Measurements from ENCODE around the gene RALGPS2.
"Not testable (repeated sequence)": the region's sequence is repeated elsewhere in the genome, so short reads cannot be mapped to it uniquely, and the experiment has no call there.

Gene RALGPS2

DNA sequence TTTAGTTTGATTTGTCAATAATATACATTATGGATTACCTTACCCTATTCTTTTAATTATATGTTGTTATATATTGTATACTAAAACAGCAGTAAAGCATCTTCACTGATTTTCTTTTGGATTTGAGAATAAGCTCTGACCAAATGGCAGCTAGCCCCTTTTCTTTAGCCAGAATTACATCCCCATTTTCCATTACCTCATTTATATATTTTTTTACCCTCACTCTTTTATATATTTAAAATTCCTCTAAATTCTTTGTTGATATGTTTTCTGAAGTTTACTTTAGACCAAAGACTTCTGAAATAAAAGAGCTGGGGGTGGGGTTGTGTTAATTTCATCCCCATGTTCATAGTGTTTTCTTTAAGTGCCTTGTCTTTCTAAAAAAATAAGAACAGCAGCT lies 121.3 kb downstream of the RALGPS2 start:
- H3K36me3 Mint-ChIP-seq, result peaks cover 8% of the 10 kb centered on the region
- no peaks in the 10 kb centered on the region for H3K27me3 Mint-ChIP-seq

DNA sequence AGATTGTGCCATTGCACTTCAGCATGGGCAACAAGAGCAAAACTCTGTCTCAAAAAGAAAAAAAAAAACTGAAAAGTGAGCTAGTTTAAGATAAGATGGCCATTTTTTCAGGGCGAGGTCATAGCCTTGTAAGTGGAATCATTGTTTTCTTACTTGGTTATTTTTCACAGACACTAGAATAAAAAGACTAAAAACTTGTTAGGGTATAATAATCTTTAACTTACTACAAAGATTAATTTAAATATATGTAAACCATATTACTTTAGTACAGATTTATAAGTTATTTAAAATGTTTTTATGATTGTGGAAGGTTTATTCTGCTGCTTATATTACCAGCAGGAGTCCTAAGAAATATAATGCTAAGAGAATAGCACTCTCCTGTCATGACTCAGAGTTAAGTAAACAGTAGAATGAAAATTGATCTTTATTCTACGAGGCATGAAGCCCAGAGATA lies 122.4 kb downstream of the RALGPS2 start:
- H3K27me3 Mint-ChIP-seq, result no peaks in the 10 kb centered on the region
- H3K9me3 Mint-ChIP-seq, result no peaks in the 10 kb centered on the region
- no peak overlapping the region for H3K4me3 Mint-ChIP-seq
- H3K27ac Mint-ChIP-seq, result no peak overlapping the region
- H3K36me3 Mint-ChIP-seq, result peaks cover 16% of the 10 kb centered on the region
- no peak for ATAC-seq
- H3K4me1 Mint-ChIP-seq, result peaks cover 6% of the 10 kb centered on the region

More for the DNA sequence above, 121.3 kb downstream of the RALGPS2 start:
- no peaks in the 10 kb centered on the region for H3K9me3 Mint-ChIP-seq
- no peaks in the 10 kb centered on the region for H3K4me1 Mint-ChIP-seq
- H3K4me3 Mint-ChIP-seq, result no peak overlapping the region
- ATAC-seq, result no peak
- H3K27ac Mint-ChIP-seq, result no peak overlapping the region

DNA sequence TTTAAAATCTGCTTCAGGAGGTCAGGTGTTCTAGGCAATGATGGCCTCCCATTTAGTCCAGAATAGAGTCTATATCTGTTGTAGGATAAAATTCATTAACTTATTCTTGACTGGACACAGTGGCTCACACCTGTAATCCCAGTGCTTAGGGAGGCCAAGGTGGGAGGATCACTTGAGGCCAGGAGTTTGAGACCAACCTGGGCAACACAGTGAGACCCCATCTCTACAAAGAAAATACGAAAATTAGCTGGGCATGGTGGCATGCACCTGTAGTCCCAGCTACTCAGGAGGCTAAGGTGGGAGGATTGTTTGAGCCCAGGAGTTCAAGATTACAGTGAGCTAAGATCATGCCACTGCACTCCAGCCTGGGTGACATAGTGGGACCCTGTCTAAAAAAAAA lies 122.9 kb downstream of the RALGPS2 start:
- H3K9me3 Mint-ChIP-seq, H3K27ac Mint-ChIP-seq, ATAC-seq, H3K4me3 Mint-ChIP-seq, H3K27me3 Mint-ChIP-seq, H3K4me1 Mint-ChIP-seq: not testable (repeated sequence)
- peaks cover 20% of the 10 kb centered on the region for H3K36me3 Mint-ChIP-seq

- Mint-ChIP-seq H3K9me3 (no peaks in the 10 kb centered on the region), H3K4me3 (no peak overlapping the region), H3K27me3 (no peaks in the 10 kb centered on the region), H3K4me1 (peaks cover 10% of the 10 kb centered on the region), H3K27ac (no peak overlapping the region), H3K36me3 (peaks cover 20% of the 10 kb centered on the region)
- ATAC-seq, result no peak
Measured at GRCh38 chr1:178849918-178850317, 124.9 kb downstream of the RALGPS2 start.

GRCh38 chr1:178857126-178857525 lies 132.1 kb downstream of the RALGPS2 start:
- H3K4me1 Mint-ChIP-seq, result peaks cover 19% of the 10 kb centered on the region
- no peaks in the 10 kb centered on the region for H3K9me3 Mint-ChIP-seq
- peaks cover 21% of the 10 kb centered on the region for H3K36me3 Mint-ChIP-seq
- no peak for ATAC-seq
- H3K27me3 Mint-ChIP-seq, result no peaks in the 10 kb centered on the region
- no peak overlapping the region for H3K27ac Mint-ChIP-seq
- H3K4me3 Mint-ChIP-seq, result no peak overlapping the region

DNA sequence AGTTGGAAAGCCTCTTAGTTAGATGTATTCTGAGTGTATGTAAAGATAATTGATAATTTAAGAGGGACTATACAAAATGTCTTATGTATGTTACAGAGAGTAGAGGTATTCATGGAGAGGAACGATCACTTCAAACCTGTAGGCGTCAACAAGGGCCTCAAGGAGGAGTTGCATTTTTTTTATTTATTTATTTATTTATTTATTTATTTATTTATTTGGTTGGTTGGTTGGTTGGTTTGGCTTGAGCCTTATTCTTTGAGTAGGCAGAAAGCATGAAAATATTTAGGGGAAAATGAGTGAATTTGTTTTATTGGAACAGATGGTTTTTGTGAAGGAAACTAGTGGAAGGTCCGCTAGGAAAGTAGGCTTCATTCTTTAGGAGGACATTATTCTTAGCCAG lies 137.4 kb downstream of the RALGPS2 start:
- ATAC-seq, result no peak
- Mint-ChIP-seq H3K4me1 (peaks cover 60% of the 10 kb centered on the region), H3K9me3 (no peaks in the 10 kb centered on the region), H3K36me3 (peaks cover 38% of the 10 kb centered on the region), H3K4me3 (no peak overlapping the region), H3K27ac (peak overlapping the region; percentile 77), H3K27me3 (no peaks in the 10 kb centered on the region)

- Mint-ChIP-seq H3K27ac (peak overlapping the region; percentile 77), H3K9me3 (no peaks in the 10 kb centered on the region), H3K27me3 (no peaks in the 10 kb centered on the region), H3K4me3 (no peak overlapping the region), H3K4me1 (peaks cover 65% of the 10 kb centered on the region), H3K36me3 (peaks cover 38% of the 10 kb centered on the region)
- no peak for ATAC-seq
Measured at GRCh38 chr1:178862864-178863263, 137.8 kb downstream of the RALGPS2 start.

DNA sequence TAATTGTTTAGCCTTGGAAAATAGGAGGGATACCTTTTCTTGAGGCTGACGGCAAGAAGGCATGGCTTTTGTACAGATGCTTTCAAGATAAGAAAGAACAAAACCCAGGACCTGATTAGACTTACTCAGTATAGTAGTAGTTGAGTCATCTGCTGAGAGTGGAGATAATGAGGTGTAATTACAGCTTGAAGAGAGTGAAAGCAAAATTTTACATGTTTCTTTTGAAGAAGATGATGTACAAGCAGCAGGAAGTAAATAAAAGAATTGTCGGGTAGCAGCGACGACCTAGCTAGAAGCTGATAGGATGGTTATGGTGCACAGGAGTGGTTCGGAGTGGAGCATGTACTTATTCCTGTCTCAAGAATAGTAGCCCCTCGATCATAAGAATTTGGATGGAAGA lies 139.3 kb downstream of the RALGPS2 start:
- H3K4me1 Mint-ChIP-seq, result peaks cover 66% of the 10 kb centered on the region
- H3K36me3 Mint-ChIP-seq, result peaks cover 38% of the 10 kb centered on the region
- ATAC-seq, result no peak
- H3K27ac Mint-ChIP-seq, result peak overlapping the region; percentile 77
- no peaks in the 10 kb centered on the region for H3K9me3 Mint-ChIP-seq
- no peaks in the 10 kb centered on the region for H3K27me3 Mint-ChIP-seq
- H3K4me3 Mint-ChIP-seq, result peak overlapping the region; percentile 32

DNA sequence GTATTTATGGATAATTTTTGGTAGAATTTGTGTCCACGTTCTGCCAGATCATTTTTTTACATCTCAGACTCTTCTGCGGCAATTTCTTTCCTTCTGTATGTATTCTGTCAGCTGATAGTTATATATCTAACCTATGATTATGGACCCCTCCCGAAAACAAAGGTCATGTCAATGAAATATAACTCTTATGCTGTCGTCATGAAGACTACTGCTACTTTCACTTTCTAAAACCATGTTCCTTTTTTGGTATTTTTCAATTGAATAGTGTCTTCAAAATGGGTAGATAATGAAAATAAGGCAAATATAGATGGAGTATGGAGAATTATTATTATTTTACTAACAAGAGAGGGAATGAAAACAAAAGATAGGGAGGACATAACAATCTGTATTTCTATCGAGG lies 142.6 kb downstream of the RALGPS2 start:
- H3K27me3 Mint-ChIP-seq, result no peaks in the 10 kb centered on the region
- H3K4me3 Mint-ChIP-seq, result peak overlapping the region; percentile 57
- H3K36me3 Mint-ChIP-seq, result peaks cover 21% of the 10 kb centered on the region
- ATAC-seq, result no peak
- H3K4me1 Mint-ChIP-seq, result peaks cover 69% of the 10 kb centered on the region
- no peaks in the 10 kb centered on the region for H3K9me3 Mint-ChIP-seq
- H3K27ac Mint-ChIP-seq, result peak overlapping the region; percentile 86

- no peak for ATAC-seq
- Mint-ChIP-seq H3K27ac (no peak overlapping the region), H3K27me3 (no peaks in the 10 kb centered on the region), H3K4me1 (peaks cover 63% of the 10 kb centered on the region), H3K36me3 (peaks cover 23% of the 10 kb centered on the region), H3K9me3 (no peaks in the 10 kb centered on the region), H3K4me3 (no peak overlapping the region)
Measured at GRCh38 chr1:178868706-178869105, 143.7 kb downstream of the RALGPS2 start.

DNA sequence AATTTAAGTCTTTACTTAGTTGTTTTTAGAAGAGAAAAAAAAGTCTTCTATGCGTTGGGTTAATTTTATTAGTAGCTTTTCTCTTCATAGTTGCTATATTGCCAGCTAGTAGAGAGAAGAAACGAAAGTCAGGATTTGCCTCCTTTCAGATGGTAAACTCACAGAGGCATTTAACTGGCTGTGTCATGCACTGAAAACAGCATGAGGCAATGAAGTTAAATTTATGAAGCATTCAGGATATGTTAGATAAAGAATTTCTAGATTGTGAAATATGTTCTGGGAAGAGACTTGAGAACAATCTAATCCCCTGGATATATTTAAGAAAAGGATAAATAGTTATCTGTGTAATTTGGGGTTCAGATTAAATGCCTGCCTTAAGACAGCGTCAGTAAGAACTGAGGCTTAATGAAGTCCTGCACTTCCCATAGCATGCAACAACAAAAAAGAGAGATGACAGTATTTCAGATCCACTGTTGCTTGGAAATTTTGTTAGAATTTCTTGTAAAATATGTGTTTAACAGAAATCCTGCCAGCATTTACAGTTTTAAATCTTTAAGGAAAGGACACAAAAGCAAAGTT lies 144.2 kb downstream of the RALGPS2 start:
- H3K36me3 Mint-ChIP-seq, result peaks cover 22% of the 10 kb centered on the region
- H3K27ac Mint-ChIP-seq, result no peak overlapping the region
- H3K4me1 Mint-ChIP-seq, result peaks cover 58% of the 10 kb centered on the region
- no peak for ATAC-seq
- H3K9me3 Mint-ChIP-seq, result no peaks in the 10 kb centered on the region
- no peaks in the 10 kb centered on the region for H3K27me3 Mint-ChIP-seq
- no peak overlapping the region for H3K4me3 Mint-ChIP-seq

GRCh38 chr1:178870221-178870620 lies 145.2 kb downstream of the RALGPS2 start:
- no peaks in the 10 kb centered on the region for H3K27me3 Mint-ChIP-seq
- no peak for ATAC-seq
- no peaks in the 10 kb centered on the region for H3K9me3 Mint-ChIP-seq
- peaks cover 47% of the 10 kb centered on the region for H3K4me1 Mint-ChIP-seq
- H3K27ac Mint-ChIP-seq, result no peak overlapping the region
- peaks cover 19% of the 10 kb centered on the region for H3K36me3 Mint-ChIP-seq
- no peak overlapping the region for H3K4me3 Mint-ChIP-seq

GRCh38 chr1:178870944-178871343 lies 145.9 kb downstream of the RALGPS2 start, which contains the start of gene ANGPTL1:
TSS of gene ANGPTL1 (minus strand) at chr1:178871077. CDS start at chr1:178865776, 5,301 bp downstream.
- peak within 1 kb of the TSS; percentile 52 for H3K27ac Mint-ChIP-seq
- H3K27me3 Mint-ChIP-seq, result no peaks in the 10 kb centered on the region
- no peak for ATAC-seq
- peaks cover 16% of the 10 kb centered on the region for H3K36me3 Mint-ChIP-seq
- H3K4me3 Mint-ChIP-seq, result no peak within 1 kb of the TSS
- peaks cover 40% of the 10 kb centered on the region for H3K4me1 Mint-ChIP-seq
- H3K9me3 Mint-ChIP-seq, result no peaks in the 10 kb centered on the region

GRCh38 chr1:178871551-178872320 lies 146.7 kb downstream of the RALGPS2 start:
- no peaks in the 10 kb centered on the region for H3K9me3 Mint-ChIP-seq
- no peak overlapping the region for H3K4me3 Mint-ChIP-seq
- H3K27ac Mint-ChIP-seq, result peak overlapping the region; percentile 52
- H3K36me3 Mint-ChIP-seq, result peaks cover 14% of the 10 kb centered on the region
- H3K4me1 Mint-ChIP-seq, result peaks cover 38% of the 10 kb centered on the region
- ATAC-seq, result peak; percentile 36
- no peaks in the 10 kb centered on the region for H3K27me3 Mint-ChIP-seq

GRCh38 chr1:178874966-178875365 lies 149.9 kb downstream of the RALGPS2 start:
- Mint-ChIP-seq H3K4me3 (no peak overlapping the region), H3K27ac (peak overlapping the region; percentile 69), H3K4me1 (peaks cover 26% of the 10 kb centered on the region), H3K9me3 (no peaks in the 10 kb centered on the region), H3K27me3 (no peaks in the 10 kb centered on the region), H3K36me3 (peaks cover 21% of the 10 kb centered on the region)
- no peak for ATAC-seq

- Mint-ChIP-seq H3K27ac (peak overlapping the region; percentile 69), H3K4me3 (no peak overlapping the region), H3K4me1 (peaks cover 23% of the 10 kb centered on the region), H3K9me3 (no peaks in the 10 kb centered on the region), H3K27me3 (no peaks in the 10 kb centered on the region), H3K36me3 (peaks cover 23% of the 10 kb centered on the region)
- no peak for ATAC-seq
Measured at GRCh38 chr1:178875936-178876335, 150.9 kb downstream of the RALGPS2 start.
